ENCODE data around the gene GLB1L2. TPM values are rescaled to one million over a fixed set of nuclear protein-coding genes. Genes with fewer than 3 reads are reported as not detected.

Gene GLB1L2
- total and polyA plus RNA-seq, 2 of the 4 experiments (the other 2 are of a cell fraction), result under 0.01 to 0.26 TPM

- DNase-seq (no peak), ATAC-seq (ENCODE audit: low read depth) (no peak)
- no peak overlapping the region for H2AK9ac ChIP-seq (replicated peaks; ENCODE audit: low read depth, low read length, poor library complexity)
- H3K23ac ChIP-seq (ENCODE audit: low read depth, low read length), result no peak overlapping the region
- H2AK5ac ChIP-seq (ENCODE audit: low read depth, low read length), result no peak overlapping the region
- peaks cover 14% of the 10 kb centered on the region for H3K27me3 ChIP-seq (ENCODE audit: control insufficient read depth, insufficient read depth, low read length)
- H3K36me3 ChIP-seq (ENCODE audit: control insufficient read depth, insufficient read depth, low read length), result no peaks in the 10 kb centered on the region
- H3K18ac ChIP-seq (ENCODE audit: low read depth, low read length), result no peak overlapping the region
- H2BK20ac ChIP-seq (ENCODE audit: low read depth, low read length), result no peak overlapping the region
- ChIA-PET CTCF (no interaction called here), POLR2A (ENCODE audit: unreplicated experiment) (no interaction called here)
- H3K4me3 ChIP-seq (ENCODE audit: insufficient read depth, low read depth, low read length), result no peak overlapping the region
- no peak overlapping the region for H3K9ac ChIP-seq (ENCODE audit: low read depth, low read length)
- H3K4me1 ChIP-seq (ENCODE audit: control insufficient read depth, insufficient read depth, low read length), result no peaks in the 10 kb centered on the region
- H3K4me2 ChIP-seq (ENCODE audit: low read depth, low read length), result no peak overlapping the region
- no peaks in the 10 kb centered on the region for H3K9me1 ChIP-seq (ENCODE audit: insufficient read depth, low read length)
- no TSS peak for BruUV-seq (replicated peaks)
- no peak overlapping the region for H3K27ac ChIP-seq (ENCODE audit: insufficient read depth, low read length)
- dilution Hi-C loops (cut with HindIII; ENCODE audit: low sequenced_read_pairs, unreplicated experiment), result no loop called here
- intact Hi-C loops (cut with micrococcal nuclease), result no loop called here
- no peak overlapping the region for H3K14ac ChIP-seq (replicated peaks; ENCODE audit: low read depth, low read length)
- WGBS, 2 experiments (ENCODE audit: extremely low coverage in 2 of 2, insufficient read length in 1 of 2), result 80% methylated on average over 2 of the region's 10 CpGs; no CpG with 5 or more reads in 1 of the 2 experiments
- H2BK120ac ChIP-seq (ENCODE audit: low read depth, low read length), result no peak overlapping the region
- H2BK5ac ChIP-seq (ENCODE audit: low read depth, low read length, poor library complexity, severe bottlenecking), result no peak overlapping the region
- no peak overlapping the region for H3K56ac ChIP-seq (ENCODE audit: extremely low read depth, insufficient read depth, low read length)
- H3K79me1 ChIP-seq (ENCODE audit: low read depth in 1 of 2, low read length in 2 of 2), result no peaks in the 10 kb centered on the region
- H3K9me3 ChIP-seq (ENCODE audit: control insufficient read depth, insufficient read depth, low read length), result peaks cover 2% of the 10 kb centered on the region; the same call in 1 of the 2 replicates
- H3K4ac ChIP-seq (ENCODE audit: low read depth, low read length), result no peak overlapping the region
- H2AFZ ChIP-seq (replicated peaks; ENCODE audit: low read length, poor library complexity), result no peak overlapping the region
- TF ChIP-seq RCOR1 (IDR thresholded peaks at IDR 0.05; ENCODE audit: insufficient replicate concordance, low read length) (no peak), RAD21 (IDR thresholded peaks at IDR 0.05; ENCODE audit: low read length) (no peak), USF2 (IDR thresholded peaks at IDR 0.05; ENCODE audit: low read depth, low read length) (no peak), MXI1 (IDR thresholded peaks at IDR 0.05; ENCODE audit: borderline replicate concordance, low read depth, low read length) (no peak), RFX5 (IDR thresholded peaks at IDR 0.05; ENCODE audit: low read depth, low read length) (no peak), SMC3 (IDR thresholded peaks at IDR 0.05; ENCODE audit: low read depth, low read length) (no peak), CTCF (conservative IDR thresholded peaks at IDR 0.05; ENCODE audit: low read depth, low read length) (no peak), CHD1 (IDR thresholded peaks at IDR 0.05; ENCODE audit: low read depth, low read length) (no peak), MAZ (IDR thresholded peaks at IDR 0.05; ENCODE audit: borderline replicate concordance, low read depth, low read length) (no peak)
- TF ChIP-seq, protein P1, sequence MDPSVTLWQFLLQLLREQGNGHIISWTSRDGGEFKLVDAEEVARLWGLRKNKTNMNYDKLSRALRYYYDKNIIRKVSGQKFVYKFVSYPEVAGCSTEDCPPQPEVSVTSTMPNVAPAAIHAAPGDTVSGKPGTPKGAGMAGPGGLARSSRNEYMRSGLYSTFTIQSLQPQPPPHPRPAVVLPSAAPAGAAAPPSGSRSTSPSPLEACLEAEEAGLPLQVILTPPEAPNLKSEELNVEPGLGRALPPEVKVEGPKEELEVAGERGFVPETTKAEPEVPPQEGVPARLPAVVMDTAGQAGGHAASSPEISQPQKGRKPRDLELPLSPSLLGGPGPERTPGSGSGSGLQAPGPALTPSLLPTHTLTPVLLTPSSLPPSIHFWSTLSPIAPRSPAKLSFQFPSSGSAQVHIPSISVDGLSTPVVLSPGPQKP (IDR thresholded peaks at IDR 0.05; ENCODE audit: borderline replicate concordance, low read depth, low read length), result no peak
- H4K91ac ChIP-seq (ENCODE audit: insufficient read depth, low read depth, low read length), result no peak overlapping the region
- H2BK15ac ChIP-seq (ENCODE audit: low read depth, low read length), result no peak overlapping the region
- H4K8ac ChIP-seq (ENCODE audit: low read depth in 2 of 2, low read length in 2 of 2), result no peak overlapping the region
- no peaks in the 10 kb centered on the region for H4K20me1 ChIP-seq (ENCODE audit: insufficient read depth, low read length)
- in situ Hi-C loops (cut with MboI; ENCODE audit: low sequenced_read_pairs), result no loop called here
- H4K5ac ChIP-seq (ENCODE audit: low read depth, low read length), result no peak overlapping the region
These were observed 3.2 kb downstream of the GLB1L2 start for GRCh38 chr11:134334796-134335571.
